ENCODE results near the gene SLC38A3. TPM values are rescaled to one million over a fixed set of nuclear protein-coding genes. Genes with fewer than 3 reads are reported as not detected.

The SLC38A3 gene
- total and polyA plus RNA-seq, 2 of the 8 experiments (the other 6 are each of a cell fraction or from before 2014, with no cell fraction given) = 1.2 to 3.7 TPM

DNA sequence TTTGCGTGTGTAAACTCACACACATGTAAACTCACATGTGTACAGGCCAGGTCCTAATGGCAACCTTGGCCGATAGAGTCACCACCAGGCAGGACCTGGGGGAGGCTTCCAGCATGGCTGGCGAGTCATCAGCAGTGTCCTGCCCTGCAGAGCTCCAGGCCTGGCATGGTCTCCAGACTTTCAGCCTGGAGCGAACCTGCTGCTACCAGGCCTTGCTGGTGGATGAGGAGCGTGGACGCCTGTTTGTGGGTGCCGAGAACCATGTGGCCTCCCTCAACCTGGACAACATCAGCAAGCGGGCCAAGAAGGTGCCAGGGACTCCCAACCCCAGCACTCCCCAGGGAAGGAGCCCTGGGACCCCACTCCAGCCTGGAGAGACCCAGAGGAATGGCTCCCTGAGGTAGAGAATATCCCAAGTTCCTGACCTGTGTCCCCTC is 64.9 kb downstream of the SLC38A3 start (continued):
- TF ChIP-seq, protein P1, sequence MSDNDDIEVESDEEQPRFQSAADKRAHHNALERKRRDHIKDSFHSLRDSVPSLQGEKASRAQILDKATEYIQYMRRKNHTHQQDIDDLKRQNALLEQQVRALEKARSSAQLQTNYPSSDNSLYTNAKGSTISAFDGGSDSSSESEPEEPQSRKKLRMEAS (IDR thresholded peaks at IDR 0.05) = no peak
- TF ChIP-seq TBP (IDR thresholded peaks at IDR 0.05; ENCODE audit: low read depth, low read length) = no peak
- no peak for TF ChIP-seq ZNF274 (IDR thresholded peaks at IDR 0.05; ENCODE audit: borderline replicate concordance, extremely low read depth, low read length)
- no peak for TF ChIP-seq FOSL1 (IDR thresholded peaks at IDR 0.05; ENCODE audit: insufficient read depth, low read depth, low read length)

Measured in H1 (cell line).